SK-N-MC (cell line): ENCODE measurements around the gene C3orf22.

Source experiments
- EZH2 ChIP-seq: fragments of 200-600 bp; sonication (generic); IDR thresholded peaks from one replicate; pipeline ENCODE4 v1.6.1; 2017; ENCODE audit warnings: antibody characterized with exemption
- FOXP2 ChIP-seq: optimal IDR thresholded peaks from 2 replicates; pipeline ENCODE3; 2011; ENCODE audit warnings: mild to moderate bottlenecking, moderate library complexity; ENCODE audit not compliant: insufficient read depth; ENCODE audit errors: extremely low read length, control extremely low read depth
- POLR2AphosphoS5 ChIP-seq: IDR thresholded peaks from 2 replicates; pipeline ENCODE4 v1.6.1; 2012; ENCODE audit warnings: mild to moderate bottlenecking, low read depth, low read length, borderline replicate concordance

GRCh38 chr3:126519506-126520455, 39.0 kb downstream of the C3orf22 start:
- TF ChIP-seq EZH2 = no peak
- no peak for TF ChIP-seq POLR2AphosphoS5
- TF ChIP-seq FOXP2 = no peak
